Jurkat, Clone E6-1 (cell line): ENCODE data around the gene ARAF.
"Not testable (repeated sequence)": the region's sequence is repeated elsewhere in the genome, so short reads cannot be mapped to it uniquely, and the experiment has no call there.

Experiments used
- DNase-seq: peaks from one replicate; pipeline ENCODE4 v3.0.0-alpha.2; 2011; ENCODE audit warnings: low read depth, low spot score
- H3K4me3 ChIP-seq: 2 replicates; pipeline ENCODE4 v1.5.1; 2011; ENCODE audit warnings: mild to moderate bottlenecking, low read length, control low read depth, moderate library complexity

ARAF gene

DNA sequence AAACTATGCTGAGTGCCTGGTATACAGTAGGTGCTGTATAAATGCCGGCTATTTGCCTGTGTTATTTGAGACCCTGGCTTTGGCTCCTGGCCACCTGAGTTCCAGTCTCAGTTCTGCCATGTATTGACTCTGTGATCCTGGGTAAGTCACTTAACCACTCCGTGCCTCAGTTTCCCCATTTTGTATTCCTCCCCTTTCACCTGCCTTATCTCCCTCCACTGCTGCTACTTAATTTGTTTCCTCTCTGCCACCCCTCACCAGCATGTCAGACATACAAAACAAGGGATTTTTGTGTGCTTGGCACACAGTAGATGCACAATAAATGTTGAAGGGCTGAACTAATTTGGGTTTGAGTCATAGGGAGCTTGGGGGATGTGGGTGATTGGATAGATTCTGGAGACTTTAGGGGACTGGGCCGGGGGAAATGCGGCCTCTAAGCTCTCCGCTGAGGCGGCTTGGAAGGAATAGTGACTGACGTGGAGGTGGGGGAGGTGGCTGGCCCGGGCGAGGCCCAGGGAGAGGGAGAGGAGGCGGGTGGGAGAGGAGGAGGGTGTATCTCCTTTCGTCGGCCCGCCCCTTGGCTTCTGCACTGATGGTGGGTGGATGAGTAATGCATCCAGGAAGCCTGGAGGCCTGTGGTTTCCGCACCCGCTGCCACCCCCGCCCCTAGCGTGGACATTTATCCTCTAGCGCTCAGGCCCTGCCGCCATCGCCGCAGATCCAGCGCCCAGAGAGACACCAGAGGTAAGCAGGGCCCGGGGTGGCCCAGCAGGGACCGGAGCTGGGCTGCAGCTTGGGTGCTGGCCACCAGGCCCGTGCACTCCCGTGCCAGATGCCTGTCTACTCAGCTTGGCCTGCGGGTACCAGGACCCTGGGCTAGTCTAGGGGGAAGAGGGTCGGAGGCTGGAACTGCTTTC, 21.0 kb downstream of the ARAF start, which contains the start of gene TIMP1:
Gene TIMP1, plus strand, starts transcription at position 706 of the 917 bp plus-strand sequence. CDS start 980 bp downstream, outside the sequence.
- H3K4me3 ChIP-seq = no peak within 1 kb of the TSS
- peak; percentile 30 for DNase-seq

DNA sequence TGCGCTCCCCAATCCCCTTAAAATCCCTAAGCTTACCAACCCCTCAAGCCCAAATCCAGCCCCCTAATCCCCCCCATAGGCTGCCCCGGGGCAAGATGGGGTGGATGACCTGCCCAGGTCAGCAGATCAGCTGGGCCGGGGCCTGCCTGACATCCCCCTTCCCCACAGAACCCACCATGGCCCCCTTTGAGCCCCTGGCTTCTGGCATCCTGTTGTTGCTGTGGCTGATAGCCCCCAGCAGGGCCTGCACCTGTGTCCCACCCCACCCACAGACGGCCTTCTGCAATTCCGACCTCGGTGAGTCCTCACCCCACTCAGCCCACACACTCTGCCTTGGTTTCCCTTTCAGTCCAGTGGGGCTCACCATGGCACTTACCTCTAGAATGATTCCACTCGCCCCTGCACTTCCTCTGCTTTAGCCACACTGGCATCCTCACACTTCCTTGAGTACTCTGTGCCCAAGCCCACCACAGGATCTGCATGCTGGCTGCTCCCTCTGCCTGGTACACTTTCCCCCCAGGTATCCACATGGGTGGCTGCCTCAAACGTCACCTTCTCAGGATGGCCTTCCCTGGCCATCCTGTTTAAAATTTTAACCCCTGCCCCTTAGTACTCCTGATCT, 22.3 kb downstream of the ARAF start:
- DNase-seq = no peak
- no peak overlapping the region for H3K4me3 ChIP-seq

DNA sequence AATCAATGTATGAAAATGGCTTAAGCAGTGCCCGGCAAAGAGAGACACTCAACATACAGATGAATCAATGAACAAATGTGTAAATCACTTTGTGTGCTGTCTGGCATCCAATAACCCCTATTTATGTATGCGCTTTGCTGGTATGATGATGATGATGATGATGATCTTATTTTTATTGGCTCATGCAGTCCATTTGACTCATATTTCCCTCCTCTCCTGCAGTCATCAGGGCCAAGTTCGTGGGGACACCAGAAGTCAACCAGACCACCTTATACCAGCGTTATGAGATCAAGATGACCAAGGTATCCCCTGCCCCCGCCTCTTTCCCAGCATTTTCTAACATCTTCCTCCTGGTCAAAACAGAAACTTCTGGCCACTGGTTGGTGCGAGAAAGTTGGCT, 23.7 kb downstream of the ARAF start:
- no peak for DNase-seq
- H3K4me3 ChIP-seq = no peak overlapping the region

DNA sequence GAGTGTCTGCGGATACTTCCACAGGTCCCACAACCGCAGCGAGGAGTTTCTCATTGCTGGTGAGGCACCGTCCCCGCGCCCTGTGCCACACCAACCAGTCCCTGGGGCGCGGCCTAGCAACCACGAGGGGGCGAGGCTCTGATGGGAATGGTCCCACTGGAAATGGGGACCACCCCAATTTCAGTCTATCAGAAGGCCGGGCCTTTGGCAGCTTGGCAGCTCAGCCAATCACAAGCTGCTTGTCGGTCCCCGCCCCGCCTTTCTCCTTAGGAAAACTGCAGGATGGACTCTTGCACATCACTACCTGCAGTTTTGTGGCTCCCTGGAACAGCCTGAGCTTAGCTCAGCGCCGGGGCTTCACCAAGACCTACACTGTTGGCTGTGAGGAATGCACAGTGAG, 24.3 kb downstream of the ARAF start:
- DNase-seq = no peak

GRCh38 chrX:47586043-47586787, 25.2 kb downstream of the ARAF start:
- no peak for DNase-seq
- H3K4me3 ChIP-seq = no peak overlapping the region

More for the DNA sequence above, 24.3 kb downstream of the ARAF start:
- no peak overlapping the region for H3K4me3 ChIP-seq

- no peak overlapping the region for H3K4me3 ChIP-seq
- no peak for DNase-seq
Measured at GRCh38 chrX:47587091-47587891, 26.3 kb downstream of the ARAF start.

DNA sequence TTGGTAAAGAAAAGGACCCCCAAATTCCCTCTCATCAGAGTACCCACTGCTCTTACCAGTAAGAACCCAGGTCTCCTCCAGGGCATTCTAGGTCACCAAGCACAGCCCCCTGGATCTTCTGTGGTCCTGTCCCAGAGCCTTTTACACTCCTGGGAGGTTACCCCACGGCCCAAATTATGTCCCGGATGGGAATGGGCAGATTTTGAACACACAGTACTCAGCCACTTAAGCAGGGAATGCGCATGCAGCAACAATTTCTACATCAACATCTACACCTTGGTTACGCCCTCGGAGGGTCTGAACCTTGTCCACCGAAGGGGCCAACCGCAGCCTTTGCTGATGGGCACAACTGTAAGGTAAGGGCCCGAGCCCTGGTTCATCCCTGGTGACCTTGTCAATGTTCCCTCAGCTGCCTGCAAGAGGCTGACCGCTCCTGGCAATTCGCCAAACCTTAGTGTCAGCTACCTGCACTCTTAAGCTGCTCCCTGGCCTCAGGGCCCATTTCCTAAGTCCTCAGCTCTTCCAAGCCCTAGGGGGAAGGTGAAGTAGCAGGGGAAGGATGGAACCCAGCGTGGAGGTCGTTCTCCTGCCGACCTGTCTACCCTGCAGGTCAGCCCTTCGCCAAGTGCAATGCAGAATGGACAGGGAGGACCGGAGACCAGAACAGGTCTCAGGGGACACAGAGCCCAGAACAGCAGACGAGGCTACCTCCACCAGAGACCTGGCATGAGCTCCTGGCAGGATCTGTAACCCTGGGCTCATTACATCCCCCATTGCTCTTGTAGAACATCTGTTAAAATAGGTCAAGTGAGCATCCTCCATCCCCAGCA, 27.1 kb downstream of the ARAF start:
- no peak overlapping the region for H3K4me3 ChIP-seq

DNA sequence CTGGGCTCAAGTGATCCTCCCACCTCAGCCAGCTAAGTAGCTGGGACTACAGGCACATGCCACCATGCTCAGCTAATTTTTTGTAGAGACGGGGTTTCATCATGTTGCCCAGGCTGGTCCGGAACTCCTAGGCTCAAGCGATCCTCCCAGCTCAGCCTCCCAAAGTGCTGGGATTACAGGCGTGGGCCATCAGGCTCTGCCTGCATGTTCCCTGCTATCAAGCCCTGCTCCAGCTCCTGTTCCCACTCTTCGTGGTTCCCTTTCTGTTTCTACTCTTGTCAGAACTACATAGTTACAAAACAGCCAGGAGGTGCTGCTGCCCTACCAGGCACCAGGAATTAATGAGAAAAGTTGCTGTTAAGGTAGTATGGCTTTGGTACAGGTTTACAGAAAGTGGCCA, 30.0 kb downstream of the ARAF start:
- no peak for DNase-seq
- H3K4me3 ChIP-seq = no peak overlapping the region

More for the DNA sequence above, 27.1 kb downstream of the ARAF start:
- DNase-seq = no peak

GRCh38 chrX:47593522-47593921, 32.5 kb downstream of the ARAF start:
- DNase-seq = no peak
- no peak overlapping the region for H3K4me3 ChIP-seq

DNA sequence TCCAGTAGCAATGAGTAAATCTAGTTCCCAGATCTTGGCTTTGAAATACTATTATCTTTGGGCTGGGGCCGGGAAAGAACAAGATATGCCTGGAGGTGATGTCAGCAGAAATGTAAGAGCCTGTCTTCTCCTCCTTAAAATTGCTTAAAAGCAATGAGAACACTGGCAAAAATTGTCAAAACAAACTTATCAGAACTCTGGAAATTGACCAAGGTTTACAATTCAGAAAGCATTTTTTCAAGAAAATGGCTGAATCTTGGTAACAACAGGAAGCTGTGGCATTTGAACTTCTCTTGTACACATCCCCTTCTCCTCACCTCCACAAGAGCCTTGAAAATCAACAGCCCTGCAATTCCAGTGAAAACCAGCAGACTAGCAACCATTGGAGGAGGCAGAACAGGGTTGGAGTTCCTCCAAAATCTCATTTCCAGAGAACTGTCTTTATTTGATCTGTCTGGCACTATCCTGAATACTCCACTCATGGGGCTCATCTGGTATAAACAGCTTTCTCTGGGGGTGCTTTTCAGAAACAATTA, 34.8 kb downstream of the ARAF start:
- DNase-seq = peak; percentile 1
- H3K4me3 ChIP-seq = no peak overlapping the region

GRCh38 chrX:47596256-47596655, 35.3 kb downstream of the ARAF start:
- DNase-seq = no peak
- H3K4me3 ChIP-seq = no peak overlapping the region

GRCh38 chrX:47597222-47597621, 36.2 kb downstream of the ARAF start:
- no peak overlapping the region for H3K4me3 ChIP-seq
- no peak for DNase-seq

- not testable (repeated sequence) for H3K4me3 ChIP-seq, DNase-seq
Measured at GRCh38 chrX:47603125-47603524, 42.1 kb downstream of the ARAF start.

- H3K4me3 ChIP-seq = no peak overlapping the region
- DNase-seq = no peak
Measured at GRCh38 chrX:47605024-47605423, 44.0 kb downstream of the ARAF start.

DNA sequence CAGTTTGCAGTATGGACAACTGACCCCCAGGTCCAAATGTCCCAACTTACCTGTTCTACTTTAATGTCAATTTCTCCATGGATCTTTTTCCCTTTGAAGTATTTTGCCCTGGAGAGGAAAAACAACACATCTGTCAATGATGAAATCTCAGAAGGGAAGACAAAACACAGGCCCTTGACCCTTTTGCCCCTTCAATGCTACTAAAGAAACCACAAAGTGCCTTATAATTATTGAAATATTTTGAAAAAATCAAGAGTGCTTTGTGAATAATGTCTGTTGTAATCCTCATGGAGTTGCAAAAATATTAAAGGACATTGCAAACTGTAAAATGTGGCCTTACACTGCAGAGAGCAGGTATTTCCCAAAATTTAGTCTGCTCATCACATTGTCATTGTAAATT, 46.1 kb downstream of the ARAF start:
- DNase-seq = no peak
- H3K4me3 ChIP-seq = no peak overlapping the region

GRCh38 chrX:47608130-47608810, 47.3 kb downstream of the ARAF start:
- H3K4me3 ChIP-seq = no peak overlapping the region
- no peak for DNase-seq

DNA sequence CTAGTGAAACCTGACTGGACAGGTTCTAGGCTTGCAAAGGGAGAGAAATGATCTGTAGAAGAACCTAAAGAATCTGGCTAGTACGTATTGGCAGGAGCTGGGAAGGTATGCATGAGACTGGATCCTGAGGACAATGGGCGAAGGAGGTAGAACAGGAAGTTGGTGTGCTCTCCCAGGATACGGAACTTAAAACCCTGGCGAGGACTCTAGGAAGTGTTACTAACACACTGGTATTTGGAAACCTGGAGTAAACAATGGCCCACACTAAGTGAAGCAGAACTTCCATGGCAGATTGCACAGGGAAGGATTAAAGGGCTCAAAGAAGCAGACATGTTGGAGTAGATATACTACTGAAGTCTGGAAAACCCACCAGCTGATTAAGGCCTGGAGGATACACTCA, 49.5 kb downstream of the ARAF start:
- no peak for DNase-seq
- H3K4me3 ChIP-seq = no peak overlapping the region
